Natural killer cell treated with Interleukin-12 subunit alpha and Interleukin-12 subunit beta and Interleukin-15 and Interleukin-18, amount 100 ng/mL, for 72 hours (primary cell): ENCODE data around the gene USP17L25. TPM values are rescaled to one million over a fixed set of nuclear protein-coding genes. Genes with fewer than 3 reads are reported as not detected.
"Not testable (repeated sequence)": the region's sequence is repeated elsewhere in the genome, so short reads cannot be mapped to it uniquely, and the experiment has no call there.

ENCODE experiments used
- ATAC-seq, 2 donors: fragments of 150-1000 bp; cut with Tn5 transposase in 1 of 2; sonication (Bioruptor Pico), chemical (Tn5 transposase) in 1 of 2; 2 replicates each; pipeline ENCODE4 v1.10.0; 2021
- DNase-seq: peaks from one replicate; pipeline ENCODE4 v3.0.0; 2022; ENCODE audit warnings: low spot score
- H3K27ac Mint-ChIP-seq, 2 donors: 1 replicate in 1 of 2; 2 replicates in 1 of 2; pipeline ENCODE4 v1.8.0; 2022; ENCODE audit warnings: mixed read lengths in 2 of 2, mild to moderate bottlenecking in 1 of 2, moderate library complexity in 1 of 2
- H3K27me3 Mint-ChIP-seq, 2 donors: 1 replicate in 1 of 2; 2 replicates in 1 of 2; pipeline ENCODE4 v1.8.0; 2022; ENCODE audit warnings: mixed read lengths in 2 of 2
- H3K36me3 Mint-ChIP-seq: one replicate; pipeline ENCODE4 v1.8.0; 2022; ENCODE audit warnings: mixed read lengths
- H3K4me1 Mint-ChIP-seq, 2 donors: 1 replicate in 1 of 2; 2 replicates in 1 of 2; pipeline ENCODE4 v1.8.0; 2022; ENCODE audit warnings: low read depth in 2 of 2, mixed read lengths in 2 of 2, mild to moderate bottlenecking in 1 of 2
- H3K4me3 Mint-ChIP-seq: one replicate; pipeline ENCODE4 v1.8.0; 2022; ENCODE audit warnings: mixed read lengths
- H3K9me3 Mint-ChIP-seq: 2 replicates; pipeline ENCODE4 v1.8.0; 2022; ENCODE audit warnings: mixed read lengths
- total RNA-seq, 2 donors: library from RNA; stranded (reverse); gene quantifications; one replicate each; pipeline ENCODE4 v1.2.3, GENCODE V29; 2022

USP17L25 gene
- not detected for total RNA-seq

GRCh38 chr4:9329611-9330010 lies at the start of gene USP17L25:
TSS of gene USP17L25 (plus strand) at chr4:9329911. CDS start at chr4:9329911, 0 bp downstream.
- H3K4me1 Mint-ChIP-seq, H3K27ac Mint-ChIP-seq, ATAC-seq, H3K27me3 Mint-ChIP-seq, H3K9me3 Mint-ChIP-seq, H3K36me3 Mint-ChIP-seq, DNase-seq, H3K4me3 Mint-ChIP-seq: not testable (repeated sequence)

GRCh38 chr4:9324191-9324590 lies 5.5 kb upstream of the USP17L25 start:
- not testable (repeated sequence) for H3K27me3 Mint-ChIP-seq, H3K36me3 Mint-ChIP-seq, H3K9me3 Mint-ChIP-seq, ATAC-seq, H3K4me1 Mint-ChIP-seq, H3K27ac Mint-ChIP-seq, H3K4me3 Mint-ChIP-seq
- DNase-seq: peak; percentile 58

GRCh38 chr4:9324865-9325264 lies 4.8 kb upstream of the USP17L25 start, which contains the start of gene USP17L24:
TSS of gene USP17L24 (plus strand) at chr4:9325165. CDS start at chr4:9325165, 0 bp downstream.
- DNase-seq, H3K27ac Mint-ChIP-seq, H3K4me3 Mint-ChIP-seq, H3K4me1 Mint-ChIP-seq, H3K9me3 Mint-ChIP-seq, H3K27me3 Mint-ChIP-seq, ATAC-seq, H3K36me3 Mint-ChIP-seq: not testable (repeated sequence)

- H3K4me1 Mint-ChIP-seq, H3K27me3 Mint-ChIP-seq, H3K9me3 Mint-ChIP-seq, H3K36me3 Mint-ChIP-seq, H3K4me3 Mint-ChIP-seq, DNase-seq, H3K27ac Mint-ChIP-seq, ATAC-seq: not testable (repeated sequence)
These were observed 4.6 kb downstream of the USP17L25 start, which contains the start of gene USP17L26 for GRCh38 chr4:9334358-9334757. TSS of gene USP17L26 (plus strand) at chr4:9334658. CDS start at chr4:9334658, 0 bp downstream.

- H3K4me3 Mint-ChIP-seq, H3K27me3 Mint-ChIP-seq, DNase-seq, H3K27ac Mint-ChIP-seq, H3K4me1 Mint-ChIP-seq, H3K36me3 Mint-ChIP-seq, ATAC-seq, H3K9me3 Mint-ChIP-seq: not testable (repeated sequence)
These were observed 9.4 kb downstream of the USP17L25 start, which contains the start of gene USP17L5 for GRCh38 chr4:9339103-9339502. TSS of gene USP17L5 (plus strand) at chr4:9339403. CDS start at chr4:9339403, 0 bp downstream.

GRCh38 chr4:9343848-9344247 lies 14.1 kb downstream of the USP17L25 start, which contains the start of gene USP17L27:
TSS of gene USP17L27 (plus strand) at chr4:9344148. CDS start at chr4:9344148, 0 bp downstream.
- not testable (repeated sequence) for H3K36me3 Mint-ChIP-seq, H3K27ac Mint-ChIP-seq, ATAC-seq, H3K27me3 Mint-ChIP-seq, H3K9me3 Mint-ChIP-seq, H3K4me1 Mint-ChIP-seq, DNase-seq, H3K4me3 Mint-ChIP-seq

GRCh38 chr4:9348593-9348992 lies 18.9 kb downstream of the USP17L25 start, which contains the start of gene USP17L28:
TSS of gene USP17L28 (plus strand) at chr4:9348893. CDS start at chr4:9348893, 0 bp downstream.
- not testable (repeated sequence) for H3K9me3 Mint-ChIP-seq, DNase-seq, H3K4me1 Mint-ChIP-seq, H3K36me3 Mint-ChIP-seq, H3K27me3 Mint-ChIP-seq, H3K4me3 Mint-ChIP-seq, H3K27ac Mint-ChIP-seq, ATAC-seq

GRCh38 chr4:9350866-9351265 lies 21.2 kb downstream of the USP17L25 start:
- DNase-seq, H3K27ac Mint-ChIP-seq, H3K9me3 Mint-ChIP-seq: not testable (repeated sequence)

GRCh38 chr4:9353338-9353737 lies 23.6 kb downstream of the USP17L25 start, which contains the start of gene USP17L29:
TSS of gene USP17L29 (plus strand) at chr4:9353638. CDS start at chr4:9353638, 0 bp downstream.
- H3K4me3 Mint-ChIP-seq, H3K36me3 Mint-ChIP-seq, H3K27me3 Mint-ChIP-seq, ATAC-seq, H3K27ac Mint-ChIP-seq, H3K4me1 Mint-ChIP-seq, H3K9me3 Mint-ChIP-seq, DNase-seq: not testable (repeated sequence)

More at GRCh38 chr4:9350866-9351265, 21.2 kb downstream of the USP17L25 start:
- not testable (repeated sequence) for H3K4me1 Mint-ChIP-seq, ATAC-seq, H3K4me3 Mint-ChIP-seq, H3K36me3 Mint-ChIP-seq, H3K27me3 Mint-ChIP-seq

GRCh38 chr4:9362829-9363228 lies 33.1 kb downstream of the USP17L25 start, which contains the start of gene USP17L30:
TSS of gene USP17L30 (plus strand) at chr4:9363129. CDS start at chr4:9363129, 0 bp downstream.
- H3K27me3 Mint-ChIP-seq, H3K9me3 Mint-ChIP-seq, DNase-seq, H3K4me1 Mint-ChIP-seq, H3K36me3 Mint-ChIP-seq, ATAC-seq, H3K27ac Mint-ChIP-seq, H3K4me3 Mint-ChIP-seq: not testable (repeated sequence)

- H3K9me3 Mint-ChIP-seq, H3K4me3 Mint-ChIP-seq, H3K27me3 Mint-ChIP-seq, H3K27ac Mint-ChIP-seq, DNase-seq, H3K4me1 Mint-ChIP-seq, ATAC-seq, H3K36me3 Mint-ChIP-seq: not testable (repeated sequence)
These were observed 50.2 kb downstream of the USP17L25 start for GRCh38 chr4:9379881-9380280.

Other genes starting within 250 kb of the USP17L25 start
- not detected for gene FAM90A26, start 159.5 kb upstream of the USP17L25 start, total RNA-seq
- not detected for gene USP17L10, start 119.3 kb upstream of the USP17L25 start, total RNA-seq
- gene USP17L11, start 114.5 kb upstream of the USP17L25 start, total RNA-seq: not detected
- not detected for gene USP17L12, start 109.8 kb upstream of the USP17L25 start, total RNA-seq
- not detected for gene USP17L13, start 105.0 kb upstream of the USP17L25 start, total RNA-seq
- gene USP17L15, start 95.5 kb upstream of the USP17L25 start, total RNA-seq: not detected
- not detected for gene USP17L17, start 86.0 kb upstream of the USP17L25 start, total RNA-seq
- gene USP17L18, start 81.3 kb upstream of the USP17L25 start, total RNA-seq: not detected
- gene USP17L19, start 76.5 kb upstream of the USP17L25 start, total RNA-seq: not detected
- gene USP17L20, start 71.8 kb upstream of the USP17L25 start, total RNA-seq: not detected
- not detected for gene USP17L21, start 67.0 kb upstream of the USP17L25 start, total RNA-seq
- not detected for gene USP17L22, start 62.3 kb upstream of the USP17L25 start, total RNA-seq
- not detected for gene USP17L24, start 4.7 kb upstream of the USP17L25 start, total RNA-seq
- gene USP17L26, start 4.7 kb downstream of the USP17L25 start, total RNA-seq: not detected
- not detected for gene USP17L5, start 9.5 kb downstream of the USP17L25 start, total RNA-seq
- gene USP17L27, start 14.2 kb downstream of the USP17L25 start, total RNA-seq: not detected
- gene USP17L28, start 19.0 kb downstream of the USP17L25 start, total RNA-seq: not detected
- gene USP17L29, start 23.7 kb downstream of the USP17L25 start, total RNA-seq: not detected
- gene USP17L30, start 33.2 kb downstream of the USP17L25 start, total RNA-seq: not detected
- not detected for gene DEFB131A, start 114.5 kb downstream of the USP17L25 start, total RNA-seq